ENCODE results near the gene TELO2. TPM values are rescaled to one million over a fixed set of nuclear protein-coding genes. Genes with fewer than 3 reads are reported as not detected.

The TELO2 gene
- polyA plus RNA-seq, 2 of the 4 experiments (the other 2 are of a cell fraction): 10.6 to 34.8 TPM

DNA sequence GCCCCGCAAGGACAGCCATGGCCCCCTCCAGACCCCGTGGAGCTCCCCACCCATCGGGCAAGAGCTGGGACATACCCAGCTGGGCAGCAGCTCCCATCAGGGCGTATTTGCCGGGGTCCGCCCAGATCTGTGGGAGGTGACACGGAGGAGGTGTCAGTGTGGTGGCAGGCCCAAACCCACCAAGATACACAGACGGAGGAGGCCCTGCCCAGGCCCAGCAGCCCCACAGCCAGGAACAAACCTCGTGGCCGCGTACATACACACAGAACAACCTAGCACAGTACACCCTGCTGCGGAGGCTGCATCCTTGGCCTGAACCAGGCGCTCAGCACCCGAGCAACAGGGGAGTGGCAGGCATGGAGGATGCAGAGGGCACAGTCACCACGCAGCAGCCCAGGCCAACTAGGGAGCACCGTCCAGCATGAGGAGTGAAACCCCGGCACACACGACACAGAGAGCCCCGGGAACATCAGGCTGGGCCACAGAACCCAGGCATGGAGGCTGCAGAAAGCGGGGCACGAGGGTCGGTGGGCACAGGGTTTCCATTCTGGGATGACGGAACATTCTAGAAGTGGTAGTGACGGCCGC is 43.9 kb upstream of the TELO2 start:
- Histone ChIP-seq H3K4me1 (no peaks in the 10 kb centered on the region), H3K9me3 (no peaks in the 10 kb centered on the region), H3K4me2 (no peak overlapping the region), H3K4me3 (no peak overlapping the region), H3K27ac (no peak overlapping the region)
- ATAC-seq: no peak
- 94% methylated on average over 24 of the region's 25 CpGs for WGBS (ENCODE audit: missing lambda C conversion rate)
- FAIRE-seq: no peak
- ChIA-PET POLR2A (no interaction called here), CTCF (no interaction called here)
- no peak for DNase-seq (ENCODE audit: low read depth in 1 of 2, low spot score in 1 of 2)
- no peak for TF ChIP-seq ESRRA (IDR thresholded peaks at IDR 0.05; ENCODE audit: borderline replicate concordance, low read length)
- TF ChIP-seq, protein P1, sequence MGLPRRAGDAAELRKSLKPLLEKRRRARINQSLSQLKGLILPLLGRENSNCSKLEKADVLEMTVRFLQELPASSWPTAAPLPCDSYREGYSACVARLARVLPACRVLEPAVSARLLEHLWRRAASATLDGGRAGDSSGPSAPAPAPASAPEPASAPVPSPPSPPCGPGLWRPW (IDR thresholded peaks at IDR 0.05): no peak

DNA sequence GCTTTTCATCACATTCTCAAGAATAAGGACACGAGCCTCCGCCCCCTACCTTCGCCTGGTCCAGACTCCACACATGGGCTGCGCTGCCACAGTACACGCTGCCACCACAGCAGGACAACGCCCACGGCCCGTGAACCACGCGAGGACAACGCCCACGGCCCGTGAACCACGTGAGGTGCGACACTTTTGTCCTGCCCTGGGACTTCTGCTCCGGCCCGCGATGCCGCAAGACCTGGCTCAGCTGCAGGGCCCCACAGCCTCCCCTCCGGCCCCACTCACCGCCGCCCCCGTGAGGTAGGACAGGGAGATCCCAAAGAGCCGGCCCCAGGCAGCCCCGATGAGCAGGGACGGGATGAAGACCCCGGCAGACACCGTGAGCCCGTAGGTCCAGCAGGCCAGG is 42.9 kb upstream of the TELO2 start:
- FAIRE-seq (no peak), DNase-seq (ENCODE audit: low read depth in 1 of 2, low spot score in 1 of 2) (no peak), ATAC-seq (peak in 1 of 2 experiments; percentile 43; a peak in 3 of 6 replicates)
- Histone ChIP-seq H3K4me3 (no peak overlapping the region), H3K4me2 (no peak overlapping the region), H3K9me3 (no peaks in the 10 kb centered on the region), H3K4me1 (no peaks in the 10 kb centered on the region), H3K27ac (no peak overlapping the region)
- ChIA-PET CTCF (interaction anchor here (1.1 kb wide), 1 partner anchor 12 kb away, joined by 3 read pairs; no protein-coding TSS in a partner anchor), POLR2A (no interaction called here)
- no peak for TF ChIP-seq MYC (IDR thresholded peaks at IDR 0.05; ENCODE audit: borderline replicate concordance, low read length)
- 94% methylated on average over 23 of the region's 29 CpGs for WGBS (ENCODE audit: missing lambda C conversion rate)

DNA sequence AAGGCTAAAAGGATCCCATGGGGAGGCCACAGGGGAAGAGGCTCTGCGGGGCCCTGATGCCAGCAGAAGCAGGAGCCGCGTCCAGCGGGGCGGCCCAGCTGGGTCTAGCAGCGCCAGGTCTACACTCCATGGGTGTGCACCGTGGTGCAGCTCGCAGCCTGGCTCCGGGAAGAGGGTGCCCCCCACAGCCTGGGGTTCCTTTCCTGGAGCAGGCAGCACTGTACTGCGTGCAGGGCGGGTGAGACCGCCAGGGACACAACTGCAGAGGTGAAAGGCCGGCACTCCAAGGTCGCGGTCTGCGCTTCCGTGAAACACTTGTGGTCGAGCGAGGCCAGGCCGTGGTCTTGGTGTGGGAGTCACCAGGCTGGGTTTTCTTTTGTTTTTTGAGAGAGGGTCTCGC is 42.3 kb upstream of the TELO2 start:
- H3K9me3 ChIP-seq: no peaks in the 10 kb centered on the region
- H3K4me1 ChIP-seq: no peaks in the 10 kb centered on the region
- FAIRE-seq (no peak), DNase-seq (ENCODE audit: low read depth in 1 of 2, low spot score in 1 of 2) (no peak), ATAC-seq (no peak)
- POLR2A ChIA-PET: no interaction called here
- H3K4me2 ChIP-seq: no peak overlapping the region
- H3K4me3 ChIP-seq: no peak overlapping the region
- TF ChIP-seq HEYL (CRISPR knock-in tag; IDR thresholded peaks at IDR 0.05): no peak
- TF ChIP-seq HOXB13 (CRISPR knock-in tag; IDR thresholded peaks at IDR 0.05; ENCODE audit: low read depth): no peak
- no peak for TF ChIP-seq GATA3 (IDR thresholded peaks at IDR 0.05; ENCODE audit: borderline replicate concordance)
- no peak for TF ChIP-seq CHD4 (IDR thresholded peaks at IDR 0.05; ENCODE audit: borderline replicate concordance)
- no peak for TF ChIP-seq CEBPB (IDR thresholded peaks at IDR 0.05)
- no peak for TF ChIP-seq ZC3H11A (IDR thresholded peaks at IDR 0.05)
- no peak for TF ChIP-seq JUN (IDR thresholded peaks at IDR 0.05)
- TF ChIP-seq, protein P2, sequence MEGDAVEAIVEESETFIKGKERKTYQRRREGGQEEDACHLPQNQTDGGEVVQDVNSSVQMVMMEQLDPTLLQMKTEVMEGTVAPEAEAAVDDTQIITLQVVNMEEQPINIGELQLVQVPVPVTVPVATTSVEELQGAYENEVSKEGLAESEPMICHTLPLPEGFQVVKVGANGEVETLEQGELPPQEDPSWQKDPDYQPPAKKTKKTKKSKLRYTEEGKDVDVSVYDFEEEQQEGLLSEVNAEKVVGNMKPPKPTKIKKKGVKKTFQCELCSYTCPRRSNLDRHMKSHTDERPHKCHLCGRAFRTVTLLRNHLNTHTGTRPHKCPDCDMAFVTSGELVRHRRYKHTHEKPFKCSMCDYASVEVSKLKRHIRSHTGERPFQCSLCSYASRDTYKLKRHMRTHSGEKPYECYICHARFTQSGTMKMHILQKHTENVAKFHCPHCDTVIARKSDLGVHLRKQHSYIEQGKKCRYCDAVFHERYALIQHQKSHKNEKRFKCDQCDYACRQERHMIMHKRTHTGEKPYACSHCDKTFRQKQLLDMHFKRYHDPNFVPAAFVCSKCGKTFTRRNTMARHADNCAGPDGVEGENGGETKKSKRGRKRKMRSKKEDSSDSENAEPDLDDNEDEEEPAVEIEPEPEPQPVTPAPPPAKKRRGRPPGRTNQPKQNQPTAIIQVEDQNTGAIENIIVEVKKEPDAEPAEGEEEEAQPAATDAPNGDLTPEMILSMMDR (IDR thresholded peaks at IDR 0.05): no peak
- TF ChIP-seq, protein P3, sequence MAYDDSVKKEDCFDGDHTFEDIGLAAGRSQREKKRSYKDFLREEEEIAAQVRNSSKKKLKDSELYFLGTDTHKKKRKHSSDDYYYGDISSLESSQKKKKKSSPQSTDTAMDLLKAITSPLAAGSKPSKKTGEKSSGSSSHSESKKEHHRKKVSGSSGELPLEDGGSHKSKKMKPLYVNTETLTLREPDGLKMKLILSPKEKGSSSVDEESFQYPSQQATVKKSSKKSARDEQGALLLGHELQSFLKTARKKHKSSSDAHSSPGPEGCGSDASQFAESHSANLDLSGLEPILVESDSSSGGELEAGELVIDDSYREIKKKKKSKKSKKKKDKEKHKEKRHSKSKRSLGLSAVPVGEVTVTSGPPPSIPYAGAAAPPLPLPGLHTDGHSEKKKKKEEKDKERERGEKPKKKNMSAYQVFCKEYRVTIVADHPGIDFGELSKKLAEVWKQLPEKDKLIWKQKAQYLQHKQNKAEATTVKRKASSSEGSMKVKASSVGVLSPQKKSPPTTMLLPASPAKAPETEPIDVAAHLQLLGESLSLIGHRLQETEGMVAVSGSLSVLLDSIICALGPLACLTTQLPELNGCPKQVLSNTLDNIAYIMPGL (CRISPR knock-in tag; IDR thresholded peaks at IDR 0.05; ENCODE audit: borderline replicate concordance): no peak
- no peak for TF ChIP-seq NFE2L2 (conservative IDR thresholded peaks at IDR 0.05; ENCODE audit: low read length)
- TF ChIP-seq FOSL2 (IDR thresholded peaks at IDR 0.05): no peak
- no peak for TF ChIP-seq FOSL2 (CRISPR knock-in tag; IDR thresholded peaks at IDR 0.05)
- no peak for TF ChIP-seq RARB (CRISPR knock-in tag; IDR thresholded peaks at IDR 0.05)
- no peak for TF ChIP-seq SMC3 (IDR thresholded peaks at IDR 0.05)
- WGBS (ENCODE audit: missing lambda C conversion rate): 97% methylated on average over 21 of the region's 21 CpGs
- CTCF ChIA-PET: interaction anchor here (1.0 to 1.1 kb wide), 2 partner anchors 13 kb away, joined by 3 to 4 read pairs; no protein-coding TSS in a partner anchor
- no peak overlapping the region for H3K27ac ChIP-seq

All from A549 (cell line).